Thyroid gland (tissue), 4 donors: ENCODE results near the gene TLE1.

ENCODE experiments used
- POLR2A ChIP-seq, 2 donors: fragments of 450-650 bp; IDR thresholded peaks; one replicate each; pipeline ENCODE4 v1.6.1; 2017; ENCODE audit warnings: antibody characterized with exemption in 2 of 2, mild to moderate bottlenecking in 2 of 2, moderate library complexity in 1 of 2
- TF ChIP-seq, protein P1 (sequence below), 6 experiments: fragments of 200-600 bp in 3 of 6; fragments of 450-650 bp in 3 of 6; sonication (generic) in 3 of 6; IDR thresholded peaks; one replicate each; pipeline ENCODE4 v1.5.1; 2016 to 2019; ENCODE audit warnings: antibody characterized with exemption in 6 of 6, mild to moderate bottlenecking in 2 of 6, inconsistent platforms in 1 of 6, moderate library complexity in 1 of 6

GRCh38 chr9:81665322-81665871 lies 23.9 kb downstream of the TLE1 start:
- TF ChIP-seq, protein P1, sequence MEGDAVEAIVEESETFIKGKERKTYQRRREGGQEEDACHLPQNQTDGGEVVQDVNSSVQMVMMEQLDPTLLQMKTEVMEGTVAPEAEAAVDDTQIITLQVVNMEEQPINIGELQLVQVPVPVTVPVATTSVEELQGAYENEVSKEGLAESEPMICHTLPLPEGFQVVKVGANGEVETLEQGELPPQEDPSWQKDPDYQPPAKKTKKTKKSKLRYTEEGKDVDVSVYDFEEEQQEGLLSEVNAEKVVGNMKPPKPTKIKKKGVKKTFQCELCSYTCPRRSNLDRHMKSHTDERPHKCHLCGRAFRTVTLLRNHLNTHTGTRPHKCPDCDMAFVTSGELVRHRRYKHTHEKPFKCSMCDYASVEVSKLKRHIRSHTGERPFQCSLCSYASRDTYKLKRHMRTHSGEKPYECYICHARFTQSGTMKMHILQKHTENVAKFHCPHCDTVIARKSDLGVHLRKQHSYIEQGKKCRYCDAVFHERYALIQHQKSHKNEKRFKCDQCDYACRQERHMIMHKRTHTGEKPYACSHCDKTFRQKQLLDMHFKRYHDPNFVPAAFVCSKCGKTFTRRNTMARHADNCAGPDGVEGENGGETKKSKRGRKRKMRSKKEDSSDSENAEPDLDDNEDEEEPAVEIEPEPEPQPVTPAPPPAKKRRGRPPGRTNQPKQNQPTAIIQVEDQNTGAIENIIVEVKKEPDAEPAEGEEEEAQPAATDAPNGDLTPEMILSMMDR (IDR thresholded peaks at IDR 0.05): no peak
- no peak for TF ChIP-seq POLR2A (IDR thresholded peaks at IDR 0.05)
